ENCODE results near the gene ROR1.

ROR1 gene

GRCh38 chr1:63907051-63907450 lies 133.2 kb downstream of the ROR1 start:
- no peak for DNase-seq (ENCODE audit: low read depth in 2 of 2)

GRCh38 chr1:63908016-63908415 lies 134.2 kb downstream of the ROR1 start:
- DNase-seq (ENCODE audit: low read depth in 2 of 2) = no peak

GRCh38 chr1:63909526-63909925 lies 135.7 kb downstream of the ROR1 start:
- DNase-seq (ENCODE audit: low read depth in 2 of 2) = no peak

- no peak for DNase-seq (ENCODE audit: low read depth in 2 of 2)
These were observed 137.2 kb downstream of the ROR1 start for GRCh38 chr1:63911049-63911448.

GRCh38 chr1:63912643-63913042 lies 138.8 kb downstream of the ROR1 start:
- no peak for DNase-seq (ENCODE audit: low read depth in 2 of 2)

- no peak for DNase-seq (ENCODE audit: low read depth in 2 of 2)
These were observed 139.7 kb downstream of the ROR1 start for GRCh38 chr1:63913533-63913932.

- no peak for DNase-seq (ENCODE audit: low read depth in 2 of 2)
These were observed 140.4 kb downstream of the ROR1 start for GRCh38 chr1:63914241-63914640.

- no peak for DNase-seq (ENCODE audit: low read depth in 2 of 2)
These were observed 140.9 kb downstream of the ROR1 start for GRCh38 chr1:63914706-63915105.

- no peak for DNase-seq (ENCODE audit: low read depth in 2 of 2)
These were observed 141.3 kb downstream of the ROR1 start for GRCh38 chr1:63915121-63915520.

- DNase-seq (ENCODE audit: low read depth in 2 of 2) = no peak
These were observed 142.9 kb downstream of the ROR1 start for GRCh38 chr1:63916485-63917360.

- no peak for DNase-seq (ENCODE audit: low read depth in 2 of 2)
These were observed 144.0 kb downstream of the ROR1 start for GRCh38 chr1:63917571-63918417.

- DNase-seq (ENCODE audit: low read depth in 2 of 2) = no peak
These were observed 144.7 kb downstream of the ROR1 start for GRCh38 chr1:63918418-63918945.

- no peak for DNase-seq (ENCODE audit: low read depth in 2 of 2)
These were observed 146.6 kb downstream of the ROR1 start for GRCh38 chr1:63920154-63921117.

- no peak for DNase-seq (ENCODE audit: low read depth in 2 of 2)
These were observed 147.5 kb downstream of the ROR1 start for GRCh38 chr1:63921359-63921758.

- DNase-seq (ENCODE audit: low read depth in 2 of 2) = no peak
These were observed 148.0 kb downstream of the ROR1 start for GRCh38 chr1:63921802-63922201.

- DNase-seq (ENCODE audit: low read depth in 2 of 2) = no peak
These were observed 149.0 kb downstream of the ROR1 start for GRCh38 chr1:63922848-63923247.

- DNase-seq (ENCODE audit: low read depth in 2 of 2) = no peak
These were observed 149.5 kb downstream of the ROR1 start for GRCh38 chr1:63923302-63923701.

GRCh38 chr1:63924600-63924999 lies 150.8 kb downstream of the ROR1 start:
- no peak for DNase-seq (ENCODE audit: low read depth in 2 of 2)

GRCh38 chr1:63928186-63929105 lies 154.6 kb downstream of the ROR1 start:
- no peak for DNase-seq (ENCODE audit: low read depth in 2 of 2)

- DNase-seq (ENCODE audit: low read depth in 2 of 2) = no peak
These were observed 155.3 kb downstream of the ROR1 start for GRCh38 chr1:63929106-63929478.

Measured in activated CD8-positive, alpha-beta memory T cell treated with anti-CD3 and anti-CD28 coated beads for 4 hours (primary cell).